Activated CD4-positive, CD25-positive, alpha-beta regulatory T cell (primary cell): Measurements from ENCODE around the gene CSGALNACT2.
"Not testable (repeated sequence)": the region's sequence is repeated elsewhere in the genome, so short reads cannot be mapped to it uniquely, and the experiment has no call there.

Source experiments
- DNase-seq, 4 experiments: peaks; one replicate each; lab custom pipeline; 2025; lab: John Stamatoyannopoulos, UW

CSGALNACT2 gene

DNA sequence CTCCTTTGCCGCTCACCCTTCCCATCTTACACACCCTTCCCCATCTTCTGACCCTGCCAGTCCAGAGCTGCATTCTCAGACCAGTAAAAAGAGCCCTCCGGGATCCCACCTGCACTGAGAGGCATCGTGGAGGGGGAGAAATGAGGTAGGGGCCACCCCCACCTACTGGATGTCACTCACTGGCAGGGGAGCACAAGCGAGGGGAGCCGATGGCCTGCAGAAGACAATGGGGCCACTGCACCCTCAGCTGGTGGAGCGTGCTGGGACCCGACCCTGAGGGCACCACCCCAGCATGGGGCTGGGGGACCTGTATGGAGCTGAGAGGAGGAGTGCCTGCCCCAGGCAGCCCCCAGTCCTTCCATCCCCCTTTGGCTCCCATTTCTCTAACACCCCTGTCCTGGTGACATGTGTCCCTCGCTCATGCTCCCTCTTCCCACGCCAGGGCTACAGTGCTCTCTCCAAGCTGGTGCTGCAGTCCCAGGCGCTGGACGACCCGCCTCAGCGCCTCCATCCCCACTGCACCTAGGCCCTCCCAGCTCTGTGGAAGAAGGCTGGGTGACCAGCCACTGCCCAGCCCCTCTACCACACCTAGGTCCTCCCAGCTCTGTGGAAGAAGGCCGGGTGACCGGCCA lies 78.8 kb downstream of the CSGALNACT2 start:
- no peak for DNase-seq

DNA sequence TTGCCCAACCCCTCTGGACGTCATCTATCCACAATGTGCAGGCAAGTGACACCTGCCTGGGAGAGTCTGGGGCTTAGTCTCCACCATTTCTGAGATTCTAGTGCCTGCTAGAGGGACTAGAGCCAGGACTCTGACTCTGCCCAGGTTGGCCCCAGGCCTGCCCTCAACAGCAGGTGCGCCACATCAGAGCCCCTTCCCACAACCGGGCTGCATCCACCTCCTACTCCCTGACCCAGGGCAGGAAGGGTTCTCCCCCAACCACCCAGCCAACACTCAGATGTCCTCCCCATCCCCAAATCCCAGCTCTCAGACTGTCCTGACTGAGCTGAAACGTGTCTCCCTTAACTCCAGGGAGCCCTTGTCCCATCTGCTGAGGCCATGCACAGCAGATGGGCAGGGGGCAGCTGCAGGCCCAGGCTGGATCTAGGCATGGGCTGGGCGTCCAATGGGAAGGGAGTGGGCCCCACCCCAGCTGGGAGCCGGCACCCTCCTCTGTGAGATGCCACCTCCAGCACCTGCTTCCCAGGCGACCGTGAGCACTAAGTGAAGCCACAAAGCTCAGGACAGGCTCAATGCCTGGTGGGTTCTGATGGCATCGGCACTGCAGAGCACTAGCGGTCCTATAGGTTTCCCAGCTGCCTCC lies 79.4 kb downstream of the CSGALNACT2 start:
- no peak for DNase-seq

DNA sequence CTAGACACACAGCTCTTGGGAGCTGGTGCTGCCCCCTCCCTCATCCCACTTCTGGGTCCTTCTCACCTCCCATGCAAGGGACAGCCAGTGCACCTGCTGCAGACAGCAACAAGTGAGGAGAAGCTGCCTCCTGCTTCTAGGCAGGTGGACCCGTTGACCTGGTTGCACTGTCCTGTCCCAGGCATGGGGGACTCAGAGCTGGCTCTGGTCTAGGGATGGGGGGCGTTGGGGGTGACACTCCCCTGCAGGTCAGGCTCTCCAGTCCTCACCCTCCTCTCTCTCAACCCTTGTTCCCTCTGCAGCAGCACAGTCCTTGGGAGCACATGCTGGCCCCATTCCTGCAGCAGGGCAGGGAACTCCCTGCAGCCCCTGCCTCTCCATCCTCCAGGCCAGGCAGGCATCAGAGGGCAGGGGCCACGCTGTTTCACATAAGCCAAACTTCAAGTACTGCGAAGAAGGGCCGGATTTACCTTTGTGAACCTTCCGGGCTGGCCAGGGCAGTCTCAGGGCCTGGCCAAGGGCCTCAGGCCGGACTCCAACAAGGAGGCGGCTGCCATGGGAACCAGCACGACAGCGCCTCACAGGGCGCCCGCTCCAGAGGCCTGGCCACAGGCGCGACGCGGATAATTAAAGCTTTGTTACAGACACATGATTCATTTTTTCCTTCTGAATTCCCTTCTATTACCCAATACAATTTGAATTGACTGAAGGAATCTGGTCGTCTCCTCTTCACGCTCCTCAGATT lies 80.1 kb downstream of the CSGALNACT2 start:
- no peak for DNase-seq

DNA sequence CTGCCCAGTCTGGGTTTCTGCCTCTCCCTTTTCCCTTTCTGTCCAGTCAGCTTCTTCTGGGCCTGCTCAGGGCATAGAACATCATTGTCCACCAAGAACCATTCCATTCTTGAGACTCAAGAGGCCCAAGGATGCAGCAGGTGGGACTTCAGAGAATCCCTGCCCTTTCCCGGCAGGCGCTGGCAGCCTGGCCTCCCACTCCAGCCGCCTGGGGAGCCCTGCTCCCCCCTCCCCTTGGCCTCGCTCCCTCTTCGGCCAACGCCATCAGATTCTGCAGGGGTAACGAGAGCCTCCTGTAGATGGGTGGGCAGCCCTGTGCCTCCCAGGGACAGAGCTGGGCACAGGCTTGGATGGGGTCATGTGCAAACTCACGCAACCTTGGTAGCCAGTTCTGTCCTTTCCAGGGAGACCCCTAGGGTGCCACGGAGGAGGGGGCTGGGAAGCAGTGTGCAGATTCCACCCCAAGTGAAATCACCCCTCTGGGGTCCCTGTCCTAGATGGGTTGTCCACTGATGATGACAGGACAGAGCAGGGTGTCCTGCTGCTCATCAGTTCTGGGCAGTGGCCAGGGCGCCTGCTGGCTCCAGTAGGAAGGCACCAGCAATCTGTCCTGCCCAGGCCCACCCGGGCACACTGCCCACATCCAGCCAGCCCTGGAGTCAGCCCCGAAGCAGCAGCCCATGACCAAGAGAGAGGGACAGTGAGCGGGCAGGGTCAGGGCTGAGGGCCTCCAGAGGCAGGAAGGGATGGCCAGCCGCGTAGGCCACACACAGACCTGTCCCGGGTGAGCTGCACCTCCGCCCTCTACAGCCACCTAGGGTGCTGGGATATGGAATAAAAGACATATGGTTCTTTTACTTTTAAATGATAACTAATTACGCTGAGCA lies 80.9 kb downstream of the CSGALNACT2 start:
- DNase-seq, result no peak

DNA sequence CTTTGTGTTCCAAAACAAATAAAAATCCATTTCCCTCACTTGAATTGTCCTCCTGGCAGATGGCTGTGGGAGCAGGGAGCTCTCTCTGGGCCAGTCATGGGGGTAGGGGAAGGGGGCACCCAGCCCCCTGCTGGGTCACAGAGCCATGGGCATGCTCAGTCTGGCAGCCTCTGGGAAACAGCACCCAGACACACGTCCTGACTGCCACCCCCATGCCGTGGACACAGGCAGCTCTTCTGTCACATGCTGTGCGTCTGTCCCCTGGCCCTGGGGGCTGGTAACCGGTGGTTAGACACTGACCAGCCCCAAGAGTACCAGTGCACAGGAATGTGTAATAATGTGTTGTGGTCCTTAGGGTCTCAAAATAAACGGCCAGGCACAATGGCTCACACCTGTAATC lies 81.6 kb downstream of the CSGALNACT2 start:
- no peak for DNase-seq

DNA sequence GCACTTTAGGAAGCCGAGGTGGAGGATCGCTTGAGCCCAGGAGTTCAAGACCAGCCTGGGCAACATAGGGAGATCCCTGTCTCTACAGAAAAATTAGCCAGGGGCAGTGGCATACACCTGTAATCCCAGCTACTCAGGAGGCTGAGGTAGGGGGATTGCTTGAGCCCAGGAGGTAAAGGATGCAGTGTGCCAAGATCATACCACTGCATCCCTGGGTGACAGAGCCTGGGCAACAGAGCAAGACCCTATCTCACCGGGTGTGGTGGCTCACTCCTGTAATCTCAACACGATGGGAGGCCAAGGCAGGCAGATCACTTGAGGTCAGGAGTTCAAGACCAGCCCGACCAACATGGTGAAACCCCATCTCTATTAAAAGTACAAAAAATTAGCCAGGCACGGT lies 82.0 kb downstream of the CSGALNACT2 start:
- DNase-seq, result not testable (repeated sequence)

DNA sequence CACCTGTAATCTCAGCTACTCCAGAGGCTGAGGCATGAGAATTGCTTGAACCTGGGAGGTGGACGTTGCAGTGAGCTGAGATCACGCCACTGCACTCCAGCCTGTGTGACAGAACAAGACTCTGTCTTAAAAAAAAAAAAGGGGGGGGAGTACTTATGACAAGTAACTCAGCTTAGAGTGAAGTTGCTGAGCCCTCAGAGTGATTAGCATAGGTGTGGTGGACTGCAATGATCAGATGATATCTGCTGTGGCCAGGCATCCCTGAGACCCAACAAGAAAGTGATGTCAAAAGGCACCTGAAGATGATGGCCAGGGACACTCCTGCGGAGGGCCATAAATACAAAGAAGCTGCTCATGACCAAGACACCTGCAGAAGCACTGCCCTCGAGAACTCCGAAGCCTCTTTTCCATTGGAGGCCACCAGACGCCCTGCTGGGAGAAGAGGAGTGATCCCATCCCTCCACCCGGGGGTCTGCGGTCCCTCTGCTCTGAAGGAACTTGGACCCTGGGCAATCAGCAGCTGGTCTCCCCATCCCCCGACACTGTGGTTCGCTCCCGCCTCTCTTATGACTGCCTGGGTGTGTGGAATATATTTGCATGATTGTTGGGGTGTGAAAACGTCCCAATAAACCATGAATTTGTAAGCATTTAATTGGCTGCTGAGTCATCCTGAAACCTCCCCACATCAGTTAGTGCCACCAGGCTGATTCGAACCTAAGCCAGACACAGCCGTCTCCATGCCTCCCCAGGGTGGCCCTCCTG lies 82.6 kb downstream of the CSGALNACT2 start:
- no peak for DNase-seq

DNA sequence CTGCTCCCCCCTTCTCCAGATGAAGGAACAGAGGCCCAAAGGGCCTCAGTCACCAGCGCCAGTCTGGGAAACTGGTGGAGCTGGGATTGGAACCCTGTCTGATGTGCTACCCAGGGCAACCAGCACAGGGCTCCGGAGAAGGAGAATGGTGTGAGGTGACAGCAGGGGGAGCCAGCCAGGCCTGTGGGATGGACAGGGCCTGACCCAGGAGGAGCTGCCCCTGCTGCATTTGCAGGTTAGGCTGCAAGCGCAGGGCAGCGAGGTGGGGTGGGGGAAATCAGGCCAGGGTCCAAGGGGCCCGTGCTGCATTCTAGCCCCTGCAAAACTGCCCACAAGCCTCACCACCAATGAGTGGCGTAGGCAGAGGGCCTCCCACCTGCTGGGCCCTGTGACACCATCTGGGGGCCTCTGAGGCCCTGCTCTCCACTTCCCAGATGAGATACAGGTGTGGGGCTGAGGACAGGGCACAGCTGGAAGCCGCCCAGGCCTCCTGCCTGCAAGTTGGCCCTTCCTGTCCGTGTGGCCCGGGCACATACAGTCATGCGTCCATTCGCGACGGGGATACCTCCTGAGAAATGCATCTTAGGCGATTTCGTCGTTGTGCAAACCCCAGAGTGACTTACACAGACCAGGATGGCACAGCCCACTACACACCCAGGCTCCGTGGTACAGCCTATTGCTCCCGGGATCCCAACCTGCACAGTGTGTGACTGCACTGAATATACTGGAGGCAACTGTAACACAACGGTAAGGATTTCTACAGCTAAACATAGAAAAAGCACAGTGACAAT lies 83.4 kb downstream of the CSGALNACT2 start:
- DNase-seq, result no peak

DNA sequence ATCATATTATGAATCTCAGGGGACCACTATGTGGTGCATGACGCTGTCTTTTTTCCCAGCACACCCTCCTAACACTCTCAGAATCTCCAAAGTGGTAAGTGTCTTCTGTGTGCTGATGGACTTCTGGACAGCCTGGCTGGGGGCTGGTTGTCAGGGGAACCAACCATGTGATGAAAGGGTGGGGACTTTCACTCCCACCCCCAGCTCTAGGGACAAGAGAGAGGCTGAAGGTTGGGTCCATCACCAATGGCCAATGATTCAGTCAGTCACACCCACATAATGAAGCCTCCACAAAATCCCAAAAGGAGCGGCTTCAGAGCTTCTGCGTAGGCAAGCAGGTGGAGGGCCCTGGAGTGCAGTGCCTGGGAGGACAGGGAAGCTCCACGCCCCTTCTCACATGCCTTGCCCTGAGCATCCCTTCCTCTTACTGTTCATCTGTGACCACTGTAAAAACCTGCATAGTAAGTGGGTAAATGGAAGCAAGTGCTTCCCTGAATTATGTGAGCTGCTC lies 84.0 kb downstream of the CSGALNACT2 start:
- DNase-seq, result no peak

DNA sequence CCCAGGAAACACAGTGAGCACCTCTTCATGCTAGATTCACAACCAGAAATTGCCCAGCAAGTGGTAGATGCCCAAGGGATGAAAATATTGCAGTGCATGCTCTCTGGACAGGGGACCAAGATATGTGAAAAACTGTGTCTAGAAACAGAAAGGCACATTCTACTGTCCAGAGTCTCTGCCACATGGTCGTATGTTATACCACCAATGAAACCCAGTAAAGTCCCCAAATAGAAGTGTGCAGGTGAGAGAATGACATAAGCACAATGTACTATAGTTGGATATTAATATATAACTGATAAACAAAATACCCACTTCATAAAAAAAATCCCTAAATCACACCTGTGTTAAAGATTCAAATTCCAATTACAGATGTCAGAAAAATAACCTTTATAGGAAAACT lies 84.8 kb downstream of the CSGALNACT2 start:
- DNase-seq, result no peak

DNA sequence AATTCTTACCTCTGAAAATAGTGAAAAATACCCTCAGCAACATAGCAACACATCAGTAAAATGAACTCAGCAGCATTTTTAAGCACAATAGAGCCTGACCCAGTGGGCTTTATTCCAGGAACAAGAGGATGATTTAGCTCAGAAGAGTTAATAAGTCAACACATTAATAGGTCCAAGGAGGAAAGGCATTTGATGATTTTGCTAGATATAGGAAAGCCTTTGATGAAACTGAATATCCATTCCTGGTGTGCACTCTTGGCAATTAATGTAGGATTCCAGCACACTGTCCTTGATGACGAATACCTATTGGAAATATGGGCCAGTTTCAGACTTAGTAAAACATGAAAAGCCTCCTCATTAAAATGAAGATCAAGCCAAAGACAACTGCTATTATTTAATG lies 86.1 kb downstream of the CSGALNACT2 start:
- DNase-seq, result no peak

DNA sequence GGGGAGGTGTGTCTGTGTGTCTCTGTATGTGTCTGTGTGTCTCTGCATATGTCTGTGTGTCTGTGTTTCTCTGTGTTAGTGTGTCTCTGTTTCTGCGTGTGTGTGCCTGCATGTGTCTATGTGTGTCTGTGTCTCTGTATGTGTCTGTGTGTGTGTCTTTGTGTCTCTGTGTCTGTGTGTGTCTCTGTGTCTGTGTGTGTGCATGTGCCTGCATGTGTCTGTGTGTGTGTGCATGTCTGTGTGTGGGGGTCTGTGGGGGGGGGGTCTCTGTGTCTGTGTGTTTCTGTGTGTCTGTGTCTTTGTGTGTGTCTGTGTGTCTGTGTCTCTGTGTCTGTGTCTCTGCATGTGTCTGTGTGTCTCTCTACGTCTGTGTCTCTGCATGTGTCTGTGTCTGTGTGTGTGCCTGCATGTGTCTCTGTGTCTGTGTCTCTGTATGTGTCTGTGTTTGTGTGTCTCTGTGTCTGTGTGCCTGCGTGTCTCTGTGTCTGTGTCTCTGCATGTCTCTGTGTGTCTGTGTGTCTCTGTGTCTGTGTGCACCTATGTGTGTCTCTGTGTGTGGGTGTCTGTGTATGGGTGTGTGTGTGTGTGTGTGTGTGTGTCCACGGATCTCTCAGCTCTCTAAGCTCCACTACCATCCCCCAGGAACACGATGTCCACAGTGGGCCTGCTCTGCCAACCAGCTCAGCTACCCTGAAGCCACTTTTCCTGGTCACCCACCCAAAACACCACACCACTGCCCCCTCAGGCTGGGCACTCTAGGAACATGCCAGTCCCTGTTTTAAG lies 87.0 kb downstream of the CSGALNACT2 start:
- DNase-seq, result no peak

DNA sequence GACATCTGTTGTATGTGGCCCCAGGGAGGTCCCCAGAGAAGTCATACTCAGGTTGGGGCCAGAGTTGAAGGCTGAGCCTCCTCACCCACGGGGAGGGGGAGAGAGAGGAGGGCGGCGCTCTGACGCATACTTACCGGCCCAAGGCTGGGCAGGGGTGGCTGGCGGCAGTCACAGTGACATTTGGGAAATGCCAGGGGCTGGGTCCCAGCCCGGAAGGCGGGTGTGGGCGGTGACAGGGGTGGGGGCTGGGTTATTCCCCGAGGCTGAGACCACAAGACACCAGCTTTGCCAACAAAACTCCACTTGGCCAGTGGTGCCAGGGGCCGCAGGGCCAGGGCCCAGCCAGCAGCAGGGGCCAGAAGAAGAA lies 87.5 kb downstream of the CSGALNACT2 start:
- DNase-seq, result no peak

DNA sequence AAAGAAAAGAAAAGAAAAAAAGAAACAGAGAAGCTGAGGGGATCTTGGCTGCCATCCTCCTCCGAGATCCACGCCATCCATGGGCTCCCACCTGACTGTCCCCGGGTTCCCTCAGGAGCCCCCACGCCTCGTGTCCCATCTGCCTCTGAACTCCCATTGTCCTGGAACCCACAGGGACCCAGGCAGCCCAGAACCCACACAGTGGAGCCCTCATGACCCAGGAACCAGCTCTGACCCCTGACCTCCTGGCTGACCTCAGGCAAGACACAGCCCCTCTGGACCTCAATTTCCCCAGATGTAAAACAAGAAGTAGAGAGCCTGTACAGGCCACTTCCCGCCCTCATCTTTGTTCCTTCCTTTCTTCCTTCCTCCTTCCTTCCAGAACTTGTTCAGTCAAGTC lies 88.2 kb downstream of the CSGALNACT2 start:
- no peak for DNase-seq

DNA sequence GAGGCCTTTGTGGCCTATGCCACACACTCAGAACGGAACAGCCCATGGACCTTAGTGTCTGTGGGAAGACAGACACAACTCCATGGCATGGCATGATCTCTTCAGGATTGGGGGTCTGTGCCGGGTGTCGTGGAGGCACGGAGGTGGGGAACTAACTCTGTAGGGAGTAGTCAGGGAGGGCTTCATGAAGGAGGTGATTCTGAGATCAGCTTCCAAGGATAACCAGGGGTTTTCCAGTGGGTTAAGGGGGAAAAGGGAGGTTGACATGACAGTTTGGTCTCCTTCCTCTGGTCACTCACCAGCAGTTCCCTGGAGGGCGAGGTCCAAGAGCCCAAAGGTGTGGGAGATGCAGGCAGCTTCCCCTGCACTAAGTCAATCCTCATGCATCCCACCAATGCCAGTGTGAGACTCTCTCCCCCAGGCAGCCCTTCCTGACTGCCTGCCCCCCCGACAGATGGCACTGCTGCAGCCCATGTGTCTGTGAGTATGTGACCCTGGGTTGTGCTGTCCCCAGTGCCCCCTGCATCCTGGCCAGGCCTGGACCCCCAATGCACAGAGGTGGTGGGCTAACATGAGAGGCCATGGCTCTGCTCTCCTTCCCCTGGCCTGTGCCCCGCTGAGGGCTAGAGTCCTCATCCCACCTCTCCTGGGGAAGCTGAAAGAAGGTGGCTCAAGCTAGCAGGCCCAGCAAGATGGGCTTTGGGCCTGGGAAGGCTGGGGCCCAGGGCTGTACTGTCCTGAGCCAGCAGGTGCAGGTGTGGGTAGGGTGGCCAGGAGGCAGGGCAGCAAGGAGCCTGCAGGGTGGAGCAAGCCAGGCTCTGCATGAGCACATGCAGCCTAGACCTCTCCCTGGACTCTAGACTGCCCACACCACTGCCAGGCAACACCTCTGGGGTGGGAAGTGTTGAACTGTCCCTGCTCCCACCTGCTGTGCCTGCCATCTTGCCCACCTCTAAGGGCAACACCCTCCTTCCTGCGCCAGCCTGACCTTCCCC lies 88.9 kb downstream of the CSGALNACT2 start:
- no peak for DNase-seq

DNA sequence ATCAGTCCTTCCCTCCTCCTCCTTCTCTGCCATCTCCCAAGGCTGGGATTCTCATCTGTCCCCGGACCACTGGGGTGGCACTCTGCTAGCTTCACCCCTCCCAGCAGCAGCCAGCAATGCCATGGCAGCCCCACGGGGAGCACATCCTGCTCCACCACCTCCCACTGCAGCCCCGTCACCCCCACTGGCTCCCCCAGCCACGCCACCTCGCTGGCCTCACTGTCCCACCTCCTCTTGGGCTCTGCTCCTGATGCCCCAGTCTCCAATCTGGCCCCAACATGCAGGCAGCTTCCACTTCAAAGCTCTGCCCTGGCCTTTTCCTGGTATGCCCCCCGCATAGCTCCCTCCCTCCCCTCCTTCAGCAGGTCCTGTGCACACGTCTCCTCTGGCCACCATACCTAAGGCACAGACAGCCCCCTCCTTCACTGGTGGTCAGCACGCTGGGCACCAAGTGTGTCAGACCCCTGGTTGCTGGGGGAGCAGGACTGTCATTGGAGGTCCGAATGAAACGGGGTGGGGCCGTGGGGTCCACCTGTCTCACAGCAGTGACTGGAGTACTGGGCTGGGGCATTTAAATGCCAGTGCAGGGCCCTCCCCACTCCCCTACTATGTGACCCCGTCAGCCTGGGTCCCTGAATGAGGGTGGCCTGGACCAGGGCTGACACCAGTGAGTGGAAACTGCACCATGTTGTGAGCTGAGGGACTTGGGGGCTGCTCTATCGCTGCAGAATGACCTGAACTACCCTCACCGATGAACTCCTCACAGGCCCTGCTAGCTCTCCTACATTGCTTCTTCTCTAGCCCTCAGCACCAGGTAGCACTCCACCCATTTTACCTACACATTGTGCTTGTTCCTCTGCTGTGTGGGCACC lies 89.9 kb downstream of the CSGALNACT2 start:
- DNase-seq, result no peak

DNA sequence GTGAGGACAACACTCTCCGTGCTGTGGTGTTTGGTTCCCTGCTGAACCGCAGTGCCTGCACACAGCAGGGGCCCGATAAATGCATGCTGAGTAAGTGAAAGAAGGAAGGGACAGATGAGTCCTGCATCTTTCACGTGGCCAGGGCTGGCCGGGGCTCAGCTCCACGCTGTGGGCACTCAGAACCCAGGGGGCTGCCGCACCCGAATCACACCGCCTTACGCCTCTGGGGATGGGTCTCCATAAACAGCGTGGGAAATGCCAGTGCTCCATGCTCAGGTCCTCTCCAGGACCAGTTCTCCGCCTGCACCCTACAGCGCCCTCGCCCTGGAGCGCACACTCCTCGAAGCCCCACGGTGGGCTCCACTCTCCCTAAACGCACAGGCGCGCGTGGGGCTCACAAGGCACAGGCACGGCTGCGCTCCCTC lies 90.5 kb downstream of the CSGALNACT2 start:
- DNase-seq, result no peak
